Stimulated activated CD4-positive, alpha-beta T cell treated with anti-CD3 and anti-CD28 coated beads, TNF-alpha, amount 100 ng/mL, for 48 hours (primary cell): Measurements from ENCODE around the gene RAPSN.

Experiments
- DNase-seq, 3 donors: peaks; one replicate each; pipeline ENCODE4 v3.0.0-alpha.2; 2020; ENCODE audit warnings: low read depth in 3 of 3

Gene RAPSN

GRCh38 chr11:47408598-47409439, 40.1 kb downstream of the RAPSN start:
- DNase-seq: no peak

GRCh38 chr11:47407746-47408590, 41.0 kb downstream of the RAPSN start, which contains the start of gene SLC39A13:
Gene SLC39A13 (plus strand): TSS chr11:47408590. CDS start chr11:47410095, 1,505 bp downstream.
- DNase-seq: peak; percentile 88 to 90 (median 89)

- DNase-seq: no peak
Observed at GRCh38 chr11:47406896-47407745, 41.8 kb downstream of the RAPSN start.

- no peak for DNase-seq
Observed at GRCh38 chr11:47403571-47403970, 45.4 kb downstream of the RAPSN start.

- no peak for DNase-seq
Observed at GRCh38 chr11:47403135-47403534, 45.8 kb downstream of the RAPSN start.

GRCh38 chr11:47400768-47401279, 48.1 kb downstream of the RAPSN start:
- DNase-seq: no peak

GRCh38 chr11:47399860-47400767, 48.8 kb downstream of the RAPSN start:
- no peak for DNase-seq

- no peak for DNase-seq
Observed at GRCh38 chr11:47398551-47398950, 50.4 kb downstream of the RAPSN start.

- no peak for DNase-seq
Observed at GRCh38 chr11:47398011-47398410, 50.9 kb downstream of the RAPSN start.

- no peak for DNase-seq
Observed at GRCh38 chr11:47396049-47396320, 53.0 kb downstream of the RAPSN start.

- DNase-seq: no peak
Observed at GRCh38 chr11:47395223-47396048, 53.5 kb downstream of the RAPSN start.

GRCh38 chr11:47394322-47395222, 54.4 kb downstream of the RAPSN start:
- peak in 2 of 3 donors; percentile 36 to 56 for DNase-seq

GRCh38 chr11:47394050-47394321, 55.0 kb downstream of the RAPSN start:
- DNase-seq: no peak

GRCh38 chr11:47393163-47394049, 55.5 kb downstream of the RAPSN start:
- no peak for DNase-seq

- no peak for DNase-seq
Observed at GRCh38 chr11:47392546-47393162, 56.3 kb downstream of the RAPSN start.

- DNase-seq: no peak
Observed at GRCh38 chr11:47391711-47392432, 57.1 kb downstream of the RAPSN start.

- no peak for DNase-seq
Observed at GRCh38 chr11:47391077-47391583, 57.8 kb downstream of the RAPSN start.
